HEK293T (cell line): ENCODE results near the gene BTNL3.
"Not testable (repeated sequence)": the region's sequence is repeated elsewhere in the genome, so short reads cannot be mapped to it uniquely, and the experiment has no call there.

Experiments used
- CTCF ChIA-PET: fragments of 350-600 bp; formaldehyde crosslinking; extraction: SDS; loops from one replicate; lab custom pipeline; 2021; ENCODE audit warnings: antibody characterized with exemption, inconsistent platforms; lab: Yijun Ruan, JAX
- POLR2A ChIA-PET: fragments of 350-600 bp; formaldehyde crosslinking; extraction: SDS; loops from one replicate; lab custom pipeline; 2020; ENCODE audit warnings: antibody characterized with exemption, inconsistent platforms; lab: Yijun Ruan, JAX
- DNase-seq: peaks from one replicate; pipeline ENCODE4 v3.0.0; 2012; ENCODE audit warnings: mixed read lengths; ENCODE audit errors: extremely low spot score
- ARNT ChIP-seq: fragments of 450-650 bp; IDR thresholded peaks from 2 replicates; pipeline ENCODE4 v1.6.1; 2017; ENCODE audit warnings: mild to moderate bottlenecking
- BHLHE40 ChIP-seq: fragments of 450-650 bp; IDR thresholded peaks from 2 replicates; pipeline ENCODE4 v1.6.1; 2016; ENCODE audit warnings: mild to moderate bottlenecking, moderate library complexity, borderline replicate concordance
- CTBP1 ChIP-seq: fragments of 450-650 bp; IDR thresholded peaks from 2 replicates; pipeline ENCODE4 v1.6.1; 2016; ENCODE audit warnings: borderline replicate concordance
- ELF4 ChIP-seq: fragments of 450-650 bp; IDR thresholded peaks from 2 replicates; pipeline ENCODE4 v1.6.1; 2017; ENCODE audit warnings: antibody characterized with exemption
- FOXA1 ChIP-seq: fragments of 450-650 bp; IDR thresholded peaks from 2 replicates; pipeline ENCODE4 v1.6.1; 2016; ENCODE audit warnings: mild to moderate bottlenecking
- FOXK2 ChIP-seq: fragments of 450-650 bp; IDR thresholded peaks from 2 replicates; pipeline ENCODE4 v1.6.1; 2016; ENCODE audit warnings: mild to moderate bottlenecking
- FOXM1 ChIP-seq: fragments of 450-650 bp; IDR thresholded peaks from 2 replicates; pipeline ENCODE4 v1.6.1; 2017; ENCODE audit warnings: mild to moderate bottlenecking, borderline replicate concordance
- HDGF ChIP-seq: fragments of 450-650 bp; IDR thresholded peaks from 2 replicates; pipeline ENCODE4 v1.6.1; 2017; ENCODE audit warnings: antibody characterized with exemption, borderline replicate concordance
- L3MBTL2 ChIP-seq: fragments of 450-650 bp; conservative IDR thresholded peaks from 2 replicates; pipeline ENCODE4 v1.6.1; 2016; ENCODE audit warnings: mild to moderate bottlenecking
- LEF1 ChIP-seq: fragments of 450-650 bp; IDR thresholded peaks from 2 replicates; pipeline ENCODE4 v1.6.1; 2017; ENCODE audit warnings: mild to moderate bottlenecking, borderline replicate concordance
- NFRKB ChIP-seq: fragments of 450-650 bp; IDR thresholded peaks from 2 replicates; pipeline ENCODE4 v1.6.1; 2016; ENCODE audit warnings: mild to moderate bottlenecking, moderate library complexity
- SP1 ChIP-seq: fragments of 450-650 bp; IDR thresholded peaks from 2 replicates; pipeline ENCODE4 v1.6.1; 2017
- SUZ12 ChIP-seq: fragments of 450-650 bp; IDR thresholded peaks from 2 replicates; pipeline ENCODE4 v1.6.1; 2016; ENCODE audit warnings: mild to moderate bottlenecking
- TARDBP ChIP-seq: fragments of 450-650 bp; IDR thresholded peaks from 2 replicates; pipeline ENCODE4 v1.6.1; 2016
- ZNF384 ChIP-seq: fragments of 450-650 bp; IDR thresholded peaks from 2 replicates; pipeline ENCODE4 v1.6.1; 2016
- TF ChIP-seq, protein P1 (sequence below): fragments of 450-650 bp; IDR thresholded peaks from 2 replicates; pipeline ENCODE4 v1.6.1; 2016

The BTNL3 gene

GRCh38 chr5:181045316-181045715 lies 56.7 kb downstream of the BTNL3 start:
- DNase-seq, result no peak
- POLR2A ChIA-PET, result no interaction called here

DNA sequence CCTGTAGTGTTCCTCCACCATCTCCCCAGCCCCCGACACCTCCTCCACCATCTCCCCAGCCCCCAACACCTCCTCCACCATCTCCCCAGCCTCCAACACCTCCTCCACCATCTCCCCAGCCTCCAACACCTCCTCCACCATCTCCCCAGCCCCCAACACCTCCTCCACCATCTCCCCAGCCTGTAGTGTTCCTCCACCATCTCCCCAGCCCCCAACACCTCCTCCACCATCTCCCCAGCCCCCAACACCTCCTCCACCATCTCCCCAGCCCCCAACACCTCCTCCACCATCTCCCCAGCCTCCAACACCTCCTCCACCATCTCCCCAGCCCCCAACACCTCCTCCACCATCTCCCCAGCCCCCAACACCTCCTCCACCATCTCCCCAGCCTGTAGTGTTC lies 57.2 kb downstream of the BTNL3 start:
- POLR2A ChIA-PET, CTCF ChIA-PET, DNase-seq: not testable (repeated sequence)

More at GRCh38 chr5:181045316-181045715, 56.7 kb downstream of the BTNL3 start:
- TF ChIP-seq ELF4 (no peak), SP1 (no peak), ARNT (no peak), CTBP1 (no peak), TARDBP (no peak), L3MBTL2 (no peak), FOXK2 (no peak), HDGF (no peak), FOXA1 (no peak), ZNF384 (no peak), BHLHE40 (no peak), NFRKB (no peak), SUZ12 (no peak), FOXM1 (no peak), LEF1 (no peak)
- TF ChIP-seq, protein P1, sequence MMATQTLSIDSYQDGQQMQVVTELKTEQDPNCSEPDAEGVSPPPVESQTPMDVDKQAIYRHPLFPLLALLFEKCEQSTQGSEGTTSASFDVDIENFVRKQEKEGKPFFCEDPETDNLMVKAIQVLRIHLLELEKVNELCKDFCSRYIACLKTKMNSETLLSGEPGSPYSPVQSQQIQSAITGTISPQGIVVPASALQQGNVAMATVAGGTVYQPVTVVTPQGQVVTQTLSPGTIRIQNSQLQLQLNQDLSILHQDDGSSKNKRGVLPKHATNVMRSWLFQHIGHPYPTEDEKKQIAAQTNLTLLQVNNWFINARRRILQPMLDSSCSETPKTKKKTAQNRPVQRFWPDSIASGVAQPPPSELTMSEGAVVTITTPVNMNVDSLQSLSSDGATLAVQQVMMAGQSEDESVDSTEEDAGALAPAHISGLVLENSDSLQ, result no peak
- CTCF ChIA-PET, result no interaction called here

GRCh38 chr5:181047288-181047687 lies 58.6 kb downstream of the BTNL3 start:
- no peak for DNase-seq
- POLR2A ChIA-PET, result no interaction called here
- no peak for TF ChIP-seq NFRKB
- no peak for TF ChIP-seq ELF4
- no peak for TF ChIP-seq CTBP1
- no peak for TF ChIP-seq SUZ12
- TF ChIP-seq FOXK2, result no peak
- TF ChIP-seq ZNF384, result no peak
- no peak for TF ChIP-seq SP1
- no peak for TF ChIP-seq BHLHE40
- TF ChIP-seq L3MBTL2, result no peak

GRCh38 chr5:181047921-181048320 lies 59.3 kb downstream of the BTNL3 start:
- ChIA-PET POLR2A (no interaction called here), CTCF (no interaction called here)

More at GRCh38 chr5:181047288-181047687, 58.6 kb downstream of the BTNL3 start:
- CTCF ChIA-PET, result no interaction called here

DNA sequence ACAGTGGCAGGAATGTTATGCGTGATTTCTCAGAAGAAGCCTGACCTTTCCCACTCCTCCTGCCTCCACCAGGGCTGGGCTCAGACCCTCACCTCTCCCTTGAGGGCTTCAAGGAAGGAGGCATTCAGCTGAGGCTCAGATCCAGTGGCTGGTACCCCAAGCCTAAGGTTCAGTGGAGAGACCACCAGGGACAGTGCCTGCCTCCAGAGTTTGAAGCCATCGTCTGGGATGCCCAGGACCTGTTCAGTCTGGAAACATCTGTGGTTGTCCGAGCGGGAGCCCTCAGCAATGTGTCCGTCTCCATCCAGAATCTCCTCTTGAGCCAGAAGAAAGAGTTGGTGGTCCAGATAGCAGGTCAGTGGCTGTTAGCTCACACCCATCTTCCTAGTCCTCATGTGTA lies 61.4 kb downstream of the BTNL3 start:
- no peak for TF ChIP-seq HDGF
- TF ChIP-seq SP1, result no peak
- POLR2A ChIA-PET, result no interaction called here
- no peak for DNase-seq
- CTCF ChIA-PET, result no interaction called here

More at GRCh38 chr5:181047921-181048320, 59.3 kb downstream of the BTNL3 start:
- no peak for DNase-seq
- TF ChIP-seq TARDBP (no peak), BHLHE40 (no peak), ZNF384 (no peak), HDGF (no peak), FOXK2 (no peak), ARNT (no peak), L3MBTL2 (no peak)

- CTCF ChIA-PET, result no interaction called here
- no peak for DNase-seq
- POLR2A ChIA-PET, result interaction anchor here (0.6 kb wide), 1 partner anchor 48 kb away, joined by 3 read pairs; no protein-coding TSS in a partner anchor
- no peak for TF ChIP-seq FOXA1
These were observed 63.4 kb downstream of the BTNL3 start for GRCh38 chr5:181051841-181052671.

- TF ChIP-seq L3MBTL2 (peak; percentile 98), FOXM1 (0 out of 2 replicates have a peak, but pooled peaks have one; percentile 6), FOXK2 (no peak), TARDBP (no peak)
- ChIA-PET POLR2A (interaction anchor here (0.6 kb wide), 1 partner anchor 47 kb away, joined by 3 read pairs; no protein-coding TSS in a partner anchor), CTCF (interaction anchor here (0.6 kb wide), 1 partner anchor 31 kb away, joined by 3 read pairs; no protein-coding TSS in a partner anchor)
- peak; percentile 76 for DNase-seq
These were observed 64.2 kb downstream of the BTNL3 start for GRCh38 chr5:181052672-181053487.
